Natural killer cell treated with Interleukin-12 subunit alpha and Interleukin-12 subunit beta and Interleukin-15 and Interleukin-18, amount 100 ng/mL, for 72 hours (primary cell): ENCODE data around the gene TSEN2. TPM values are rescaled to one million over a fixed set of nuclear protein-coding genes. Genes with fewer than 3 reads are reported as not detected.

Source experiments
- ATAC-seq, 2 donors: fragments of 150-1000 bp; cut with Tn5 transposase in 1 of 2; sonication (Bioruptor Pico), chemical (Tn5 transposase) in 1 of 2; 2 replicates each; pipeline ENCODE4 v1.10.0; 2021
- DNase-seq: peaks from one replicate; pipeline ENCODE4 v3.0.0; 2022; ENCODE audit warnings: low spot score
- H3K27ac Mint-ChIP-seq, 2 donors: 1 replicate in 1 of 2; 2 replicates in 1 of 2; pipeline ENCODE4 v1.8.0; 2022; ENCODE audit warnings: mixed read lengths in 2 of 2, mild to moderate bottlenecking in 1 of 2, moderate library complexity in 1 of 2
- H3K27me3 Mint-ChIP-seq, 2 donors: 1 replicate in 1 of 2; 2 replicates in 1 of 2; pipeline ENCODE4 v1.8.0; 2022; ENCODE audit warnings: mixed read lengths in 2 of 2
- H3K36me3 Mint-ChIP-seq: one replicate; pipeline ENCODE4 v1.8.0; 2022; ENCODE audit warnings: mixed read lengths
- H3K4me1 Mint-ChIP-seq, 2 donors: 1 replicate in 1 of 2; 2 replicates in 1 of 2; pipeline ENCODE4 v1.8.0; 2022; ENCODE audit warnings: low read depth in 2 of 2, mixed read lengths in 2 of 2, mild to moderate bottlenecking in 1 of 2
- H3K4me3 Mint-ChIP-seq: one replicate; pipeline ENCODE4 v1.8.0; 2022; ENCODE audit warnings: mixed read lengths
- H3K9me3 Mint-ChIP-seq: 2 replicates; pipeline ENCODE4 v1.8.0; 2022; ENCODE audit warnings: mixed read lengths
- total RNA-seq, 2 donors: library from RNA; stranded (reverse); gene quantifications; one replicate each; pipeline ENCODE4 v1.2.3, GENCODE V29; 2022

The TSEN2 gene
- total RNA-seq, 2 donors from 2014 or later = 12.9 to 32.1 TPM

DNA sequence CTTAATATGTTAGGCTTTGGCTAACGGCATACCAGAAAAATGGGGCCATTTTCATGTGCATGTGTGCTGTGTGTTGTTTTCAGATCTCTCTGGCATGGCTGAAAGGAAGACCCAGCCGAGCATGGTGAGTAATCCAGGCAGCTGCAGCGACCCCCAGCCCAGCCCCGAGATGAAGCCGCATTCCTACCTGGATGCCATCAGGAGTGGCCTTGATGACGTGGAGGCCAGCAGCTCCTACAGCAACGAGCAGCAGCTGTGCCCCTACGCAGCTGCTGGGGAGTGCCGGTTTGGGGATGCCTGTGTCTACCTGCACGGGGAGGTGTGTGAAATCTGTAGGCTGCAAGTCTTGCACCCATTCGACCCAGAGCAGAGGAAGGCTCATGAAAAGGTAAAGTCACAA lies 87.7 kb downstream of the TSEN2 start:
- DNase-seq (no peak), ATAC-seq (no peak)
- Mint-ChIP-seq H3K9me3 (no peaks in the 10 kb centered on the region), H3K27ac (no peak overlapping the region), H3K36me3 (peaks cover 37% of the 10 kb centered on the region), H3K27me3 (no peaks in the 10 kb centered on the region), H3K4me3 (no peak overlapping the region), H3K4me1 (peaks cover 0 to 2% of the 10 kb centered on the region in 2 donors)

DNA sequence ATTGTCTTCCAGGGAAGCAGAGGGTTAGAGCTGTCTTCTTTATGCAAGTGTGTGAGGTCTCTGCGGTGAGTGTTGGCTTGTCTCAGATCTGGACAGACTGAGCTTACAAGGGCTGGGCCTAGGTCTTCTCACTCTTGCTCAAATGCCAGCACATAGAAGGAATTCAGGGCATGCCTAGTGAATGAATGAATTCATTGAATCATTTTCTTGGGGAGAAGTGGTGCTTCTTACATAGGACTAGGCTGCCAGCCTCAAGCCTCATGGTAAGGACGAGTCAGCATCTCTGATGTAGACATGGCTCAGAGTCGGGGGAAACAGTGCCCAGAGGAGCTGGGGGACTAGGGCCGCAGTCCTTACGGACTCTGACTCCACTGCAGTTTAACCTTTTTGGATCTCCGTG lies 89.9 kb downstream of the TSEN2 start:
- Mint-ChIP-seq H3K4me1 (no peaks in the 10 kb centered on the region), H3K4me3 (no peak overlapping the region), H3K36me3 (peaks cover 42% of the 10 kb centered on the region), H3K9me3 (no peaks in the 10 kb centered on the region), H3K27ac (no peak overlapping the region), H3K27me3 (no peaks in the 10 kb centered on the region)
- DNase-seq (no peak), ATAC-seq (no peak)

DNA sequence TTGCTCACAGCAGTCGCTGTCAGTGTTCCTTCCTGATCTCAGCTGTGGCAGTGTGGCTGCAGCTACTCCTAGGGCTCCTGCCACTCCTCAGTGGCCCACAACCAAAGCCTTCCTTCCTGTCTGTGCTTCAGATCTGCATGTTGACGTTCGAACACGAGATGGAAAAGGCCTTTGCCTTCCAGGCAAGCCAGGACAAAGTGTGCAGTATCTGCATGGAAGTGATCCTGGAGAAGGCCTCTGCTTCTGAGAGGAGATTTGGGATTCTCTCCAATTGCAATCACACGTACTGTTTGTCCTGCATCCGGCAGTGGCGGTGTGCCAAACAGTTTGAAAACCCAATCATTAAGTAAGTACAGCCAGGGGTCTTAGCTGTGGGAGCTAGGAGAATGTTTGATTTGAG lies 90.4 kb downstream of the TSEN2 start:
- H3K27ac Mint-ChIP-seq = no peak overlapping the region
- H3K9me3 Mint-ChIP-seq = no peaks in the 10 kb centered on the region
- peaks cover 0 to 4% of the 10 kb centered on the region in 2 donors for H3K4me1 Mint-ChIP-seq
- DNase-seq (no peak), ATAC-seq (no peak)
- H3K4me3 Mint-ChIP-seq = no peak overlapping the region
- H3K27me3 Mint-ChIP-seq = no peaks in the 10 kb centered on the region
- peaks cover 39% of the 10 kb centered on the region for H3K36me3 Mint-ChIP-seq

DNA sequence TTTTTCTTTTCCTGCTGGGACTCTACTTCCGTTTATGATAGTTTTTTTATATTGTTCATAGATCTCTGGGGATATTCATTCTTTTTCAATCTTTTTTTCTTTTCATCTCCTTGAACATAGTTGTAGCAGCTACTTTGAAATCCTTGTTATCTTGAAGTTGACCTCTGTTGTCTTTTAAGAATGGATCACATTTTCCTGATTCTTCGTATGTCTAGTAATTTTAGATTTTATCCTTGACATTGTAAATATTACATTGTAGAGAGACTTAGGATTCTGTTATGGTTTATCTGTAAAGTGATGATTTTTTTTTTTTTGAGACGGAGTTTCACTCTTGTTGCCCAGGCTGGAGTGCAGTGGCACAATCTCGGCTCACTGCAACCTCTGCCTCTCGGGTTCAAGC lies 93.1 kb downstream of the TSEN2 start:
- H3K27me3 Mint-ChIP-seq = no peaks in the 10 kb centered on the region
- H3K9me3 Mint-ChIP-seq = no peaks in the 10 kb centered on the region
- DNase-seq (no peak), ATAC-seq (no peak)
- peaks cover 35% of the 10 kb centered on the region for H3K36me3 Mint-ChIP-seq
- peaks cover 0 to 11% of the 10 kb centered on the region in 2 donors for H3K4me1 Mint-ChIP-seq
- H3K4me3 Mint-ChIP-seq = no peak overlapping the region
- no peak overlapping the region for H3K27ac Mint-ChIP-seq

DNA sequence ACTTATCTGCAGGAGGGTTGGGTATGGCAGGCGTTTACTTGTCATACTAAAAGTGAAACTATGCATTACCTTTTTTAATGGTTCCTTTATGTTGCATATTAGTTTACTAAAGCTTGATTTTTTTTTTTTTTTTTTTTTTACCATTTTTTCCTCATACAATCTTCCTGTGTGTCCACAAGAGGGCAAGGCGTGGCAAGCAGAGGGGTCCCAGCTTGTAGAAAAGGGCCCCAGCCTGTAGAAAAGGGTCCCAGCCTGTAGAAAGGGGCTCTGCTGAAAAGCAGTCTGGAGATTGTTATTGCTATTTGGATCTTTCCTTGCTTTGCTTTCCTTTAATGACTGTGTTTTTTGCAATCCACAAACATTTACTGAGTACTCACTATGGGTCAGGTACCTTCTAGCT lies 94.5 kb downstream of the TSEN2 start:
- peaks cover 35% of the 10 kb centered on the region for H3K36me3 Mint-ChIP-seq
- ATAC-seq (no peak), DNase-seq (no peak)
- H3K27me3 Mint-ChIP-seq = no peaks in the 10 kb centered on the region
- no peaks in the 10 kb centered on the region for H3K9me3 Mint-ChIP-seq
- H3K4me1 Mint-ChIP-seq = peaks cover 0 to 11% of the 10 kb centered on the region in 2 donors
- no peak overlapping the region for H3K4me3 Mint-ChIP-seq
- H3K27ac Mint-ChIP-seq = no peak overlapping the region

DNA sequence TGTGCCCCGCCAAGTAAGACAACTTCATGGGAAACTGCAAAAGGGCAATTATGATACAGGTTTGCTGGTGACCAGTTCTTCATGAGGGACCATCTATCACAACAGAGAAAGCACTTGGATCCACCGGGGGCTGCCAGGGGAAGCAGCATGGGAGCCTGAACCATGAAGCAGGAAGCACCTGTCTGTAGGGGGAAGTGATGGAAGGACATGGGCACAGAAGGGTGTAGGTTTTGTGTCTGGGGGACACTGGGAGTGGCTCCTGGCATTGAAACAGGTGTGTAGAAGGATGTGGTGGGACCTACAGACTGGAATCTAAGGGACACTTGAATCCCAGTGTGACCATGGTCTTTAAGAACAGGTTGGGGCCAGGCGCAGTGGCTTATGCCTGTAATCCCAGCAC lies 95.2 kb downstream of the TSEN2 start:
- Mint-ChIP-seq H3K36me3 (peaks cover 37% of the 10 kb centered on the region), H3K27me3 (no peaks in the 10 kb centered on the region), H3K9me3 (no peaks in the 10 kb centered on the region), H3K4me1 (peaks cover 0 to 11% of the 10 kb centered on the region in 2 donors), H3K4me3 (no peak overlapping the region), H3K27ac (peak overlapping the region; percentile 30 to 74)
- no peak for ATAC-seq
- DNase-seq = no peak

DNA sequence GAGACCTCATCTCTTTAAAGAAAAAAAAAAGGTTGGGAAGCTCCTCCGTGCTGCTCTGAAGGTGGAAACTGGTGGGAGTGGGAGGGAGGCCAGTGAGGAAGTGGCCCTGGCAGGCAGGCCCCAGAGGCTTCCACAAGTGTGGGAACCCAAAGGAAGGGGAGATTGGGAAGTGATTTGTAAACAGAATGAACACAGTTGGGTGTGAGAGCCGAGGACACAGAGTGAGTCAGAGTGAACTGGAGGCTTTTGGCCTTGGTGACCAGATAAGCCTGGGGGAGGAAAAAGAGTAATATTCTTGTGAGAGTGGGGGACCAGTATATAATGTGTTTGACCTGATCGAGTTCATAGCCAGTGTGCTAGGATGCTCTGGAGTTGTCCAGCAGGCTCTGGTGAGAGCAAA lies 95.6 kb downstream of the TSEN2 start:
- H3K9me3 Mint-ChIP-seq = no peaks in the 10 kb centered on the region
- DNase-seq = no peak
- H3K36me3 Mint-ChIP-seq = peaks cover 41% of the 10 kb centered on the region
- H3K4me1 Mint-ChIP-seq = peaks cover 4 to 11% of the 10 kb centered on the region in 2 donors
- H3K4me3 Mint-ChIP-seq = no peak overlapping the region
- no peak for ATAC-seq
- no peaks in the 10 kb centered on the region for H3K27me3 Mint-ChIP-seq
- peak overlapping the region; percentile 30 to 74 for H3K27ac Mint-ChIP-seq

DNA sequence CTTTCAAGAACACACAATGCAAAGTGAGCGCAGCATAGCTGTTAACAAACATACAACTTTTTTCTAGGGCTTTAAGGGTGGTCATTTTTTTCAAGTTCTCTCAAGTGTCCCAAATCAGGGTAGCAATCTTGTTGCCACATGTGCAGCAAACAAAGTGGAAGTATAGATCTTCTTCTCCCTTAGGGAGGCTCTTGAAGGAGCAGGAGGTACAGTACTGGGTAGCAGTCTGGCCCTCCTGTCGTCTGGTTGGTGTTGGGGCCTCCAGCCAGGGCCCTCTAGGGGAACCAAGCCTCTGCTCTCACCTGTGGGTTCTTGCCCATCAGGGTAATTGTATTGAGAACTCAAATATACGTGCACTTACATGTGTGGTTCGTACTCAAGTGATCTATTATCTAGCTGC lies 98.5 kb downstream of the TSEN2 start:
- DNase-seq (no peak), ATAC-seq (no peak)
- H3K27ac Mint-ChIP-seq = no peak overlapping the region
- no peaks in the 10 kb centered on the region for H3K9me3 Mint-ChIP-seq
- no peak overlapping the region for H3K4me3 Mint-ChIP-seq
- H3K4me1 Mint-ChIP-seq = peaks cover 4 to 11% of the 10 kb centered on the region in 2 donors
- H3K27me3 Mint-ChIP-seq = no peaks in the 10 kb centered on the region
- H3K36me3 Mint-ChIP-seq = peaks cover 19% of the 10 kb centered on the region

Other genes with a start within 250 kb of the TSEN2 start
- 1 to 10 TPM in 1 of 2 donors, not detected in 1; 5.6 TPM for gene PPARG, start 195.4 kb upstream of the TSEN2 start, total RNA-seq
- not detected for gene MKRN2OS, start 61.0 kb downstream of the TSEN2 start, total RNA-seq
- 10 to 100 TPM; 24.6 to 27.5 TPM for gene MKRN2, start 72.6 kb downstream of the TSEN2 start, total RNA-seq
- 100 to 1,000 TPM; 122 to 155 TPM for gene RAF1, start 179.6 kb downstream of the TSEN2 start, total RNA-seq